Activated CD8-positive, alpha-beta memory T cell treated with anti-CD3 and anti-CD28 coated beads for 48 hours (primary cell): Measurements from ENCODE around the gene RFX5.
"Not testable (repeated sequence)": the region's sequence is repeated elsewhere in the genome, so short reads cannot be mapped to it uniquely, and the experiment has no call there.

Experiments used
- DNase-seq, 3 experiments: peaks; one replicate each; pipeline ENCODE4 v3.0.0-alpha.2; 2020; ENCODE audit warnings: low read depth in 2 of 3, low spot score in 2 of 3

RFX5 gene

DNA sequence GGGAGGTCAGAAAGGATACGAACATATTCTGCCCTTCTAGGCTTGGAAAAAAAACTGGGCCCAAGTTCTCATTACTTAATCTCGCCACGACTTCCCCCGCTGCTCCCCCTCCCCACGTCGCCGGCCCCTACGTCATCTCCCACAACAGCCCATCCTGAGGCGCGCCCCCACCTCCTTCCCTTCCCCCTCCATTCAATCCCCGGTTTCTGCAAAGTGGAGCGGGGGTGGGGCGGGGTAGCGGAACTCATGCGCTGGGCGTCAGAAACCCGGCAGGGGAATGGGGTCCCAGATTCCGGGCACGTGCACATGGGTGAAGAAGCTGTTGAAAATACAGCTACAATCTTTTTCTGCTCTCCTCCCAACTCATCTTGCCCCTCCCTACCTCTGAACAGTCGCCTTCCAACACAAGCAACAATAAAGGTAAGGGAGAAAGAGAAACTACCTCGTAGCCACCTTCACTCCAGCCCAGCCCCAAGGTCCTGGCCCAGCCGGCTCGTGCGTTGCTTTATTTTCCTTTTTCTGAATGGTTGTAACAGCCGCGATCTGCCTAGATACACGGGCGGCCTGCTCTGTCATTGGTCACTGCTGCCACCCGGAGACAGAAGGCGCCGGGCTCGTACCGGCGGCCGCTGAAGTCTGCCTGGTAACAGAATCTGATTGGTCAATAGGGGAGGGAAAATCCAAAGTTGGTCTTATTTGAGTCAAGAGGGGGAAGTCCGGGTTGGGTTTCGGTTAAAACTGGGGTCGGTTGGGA lies at the start of gene RFX5:
TSS of gene RFX5 (minus strand) at position 484 of the 754 bp plus-strand sequence. CDS start 932 bp downstream, outside the sequence.
- peak; percentile 60 to 86 (median 75) for DNase-seq

- not testable (repeated sequence) for DNase-seq
Measured at GRCh38 chr1:151396265-151396664, 49.2 kb upstream of the RFX5 start.

DNA sequence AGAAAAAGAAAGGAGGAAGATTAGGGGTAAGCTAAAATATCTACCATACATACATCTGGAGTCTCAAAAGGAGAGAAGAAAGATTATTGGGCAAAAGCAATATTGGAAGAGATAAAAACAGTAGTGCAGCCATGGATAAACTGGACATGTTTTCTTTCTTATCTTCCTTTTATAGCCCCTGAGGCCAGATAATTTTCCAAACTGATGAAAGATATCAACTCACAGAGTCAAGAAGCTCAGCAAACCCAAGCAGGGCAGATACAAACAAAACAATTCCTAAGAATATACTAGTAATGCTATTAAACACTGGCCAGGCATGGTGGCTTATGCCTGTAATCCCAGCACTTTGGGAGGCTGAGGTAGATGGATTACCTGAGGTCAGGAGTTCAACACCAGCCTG lies 46.5 kb upstream of the RFX5 start:
- no peak for DNase-seq

GRCh38 chr1:151391079-151391563 lies 44.1 kb upstream of the RFX5 start:
- no peak for DNase-seq

DNA sequence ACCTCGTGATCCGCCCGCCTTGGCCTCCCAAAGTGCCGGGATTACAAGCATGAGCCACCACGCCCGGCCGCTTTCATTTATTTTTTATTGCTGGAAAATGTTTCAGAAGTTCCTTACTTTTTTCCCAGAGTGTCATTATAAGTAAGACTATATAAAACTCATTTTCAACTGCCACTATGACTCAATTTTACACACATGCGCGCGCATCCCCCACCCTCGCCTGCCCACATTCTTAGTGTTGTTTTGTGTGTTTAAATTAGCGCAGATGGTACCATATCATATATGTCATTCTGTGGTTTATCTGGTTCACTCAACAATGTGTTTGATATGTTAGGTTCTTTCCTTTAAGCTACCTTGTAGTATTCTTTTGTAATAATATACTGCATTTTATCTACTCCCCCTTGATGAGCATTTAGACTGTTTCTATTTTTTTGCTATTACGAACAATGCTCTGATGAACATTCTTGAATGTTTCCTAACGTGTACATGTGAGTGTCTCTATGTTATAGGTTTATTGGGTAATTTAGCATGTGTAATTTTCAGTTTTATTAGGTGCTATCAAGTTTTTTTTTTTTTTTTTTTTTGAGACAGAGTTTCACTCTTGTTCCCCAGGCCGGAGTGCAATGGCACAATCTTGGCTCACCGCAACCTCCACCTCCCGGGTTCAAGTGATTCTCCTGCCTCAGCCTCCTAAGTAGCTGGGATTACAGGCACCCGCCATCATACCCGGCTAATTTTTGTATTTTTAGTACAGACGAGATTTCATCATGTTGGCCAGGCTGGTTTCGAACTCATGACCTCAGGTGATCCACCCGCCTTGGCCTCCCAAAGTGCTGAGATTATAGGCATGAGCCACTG lies 43.4 kb upstream of the RFX5 start:
- not testable (repeated sequence) for DNase-seq

- no peak for DNase-seq
Measured at GRCh38 chr1:151386002-151386401, 39.0 kb upstream of the RFX5 start.

- DNase-seq = no peak
Measured at GRCh38 chr1:151384584-151384983, 37.5 kb upstream of the RFX5 start.

GRCh38 chr1:151377150-151377884 lies 30.3 kb upstream of the RFX5 start:
- DNase-seq = no peak

DNA sequence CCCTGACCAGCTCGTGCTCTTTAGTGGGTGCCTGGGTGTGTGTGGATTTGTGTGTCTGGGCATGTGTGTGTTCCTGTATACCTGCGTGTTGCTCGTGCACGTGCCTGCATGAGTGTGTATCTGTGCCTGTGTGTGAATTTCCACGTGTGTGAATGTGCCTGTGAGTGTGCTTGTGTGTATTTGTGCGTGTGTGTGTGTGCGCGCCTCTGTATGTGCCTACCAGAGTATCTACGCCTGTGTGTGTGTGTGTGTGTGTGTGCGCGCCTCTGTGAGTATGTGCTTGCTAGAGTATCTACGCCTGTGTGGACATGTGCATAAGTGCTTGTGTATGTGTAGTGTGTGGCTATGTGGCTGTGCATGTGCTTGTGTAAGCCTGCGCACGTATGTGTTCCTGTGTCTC lies 26.1 kb upstream of the RFX5 start:
- no peak for DNase-seq

DNA sequence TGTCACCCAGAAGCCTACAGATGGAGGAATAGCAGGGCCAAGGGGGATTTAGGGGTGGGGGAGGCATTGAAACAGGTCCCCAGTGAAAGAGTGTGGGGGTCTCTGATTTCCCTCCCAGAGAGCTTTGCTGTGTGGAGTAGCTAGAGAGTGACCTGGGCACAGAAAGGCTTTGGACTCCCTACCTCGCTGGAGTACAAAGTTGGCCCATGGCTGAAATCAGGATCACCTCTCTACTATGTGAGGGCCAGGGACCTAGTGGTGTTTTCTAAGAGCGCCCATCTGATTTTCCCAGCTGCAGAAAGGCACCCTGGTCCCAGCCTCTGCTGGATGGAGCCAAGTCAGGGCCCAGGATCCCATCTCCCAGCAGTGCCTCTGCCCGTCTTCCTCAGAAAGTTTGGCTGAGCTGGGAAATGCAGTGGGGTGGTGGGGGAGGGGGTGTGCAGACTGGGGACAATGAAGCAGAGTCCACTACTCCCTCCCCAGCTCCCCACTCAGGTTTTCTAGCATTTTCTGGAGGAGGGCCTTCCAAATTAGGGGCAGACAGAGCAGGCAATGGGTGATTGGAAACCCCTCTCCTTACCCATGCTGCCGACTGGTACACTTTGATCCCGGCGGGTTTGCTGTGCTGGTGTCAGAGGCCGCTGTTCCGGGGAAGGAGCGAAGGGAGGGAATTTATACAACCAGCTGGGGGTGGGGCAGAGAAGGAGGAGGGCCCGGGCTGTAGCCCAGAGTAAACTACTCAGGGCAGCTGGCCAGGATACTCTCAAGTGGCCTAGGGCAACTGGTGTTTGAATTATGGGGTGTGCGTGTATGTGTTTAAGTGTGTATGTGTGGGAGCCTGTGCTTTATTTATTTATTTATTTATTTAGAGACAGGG lies 25.2 kb upstream of the RFX5 start, which contains the start of gene SELENBP1:
TSS of gene SELENBP1 (minus strand) at position 648 of the 877 bp plus-strand sequence. CDS start at position 584, 64 bp downstream.
- DNase-seq = no peak

DNA sequence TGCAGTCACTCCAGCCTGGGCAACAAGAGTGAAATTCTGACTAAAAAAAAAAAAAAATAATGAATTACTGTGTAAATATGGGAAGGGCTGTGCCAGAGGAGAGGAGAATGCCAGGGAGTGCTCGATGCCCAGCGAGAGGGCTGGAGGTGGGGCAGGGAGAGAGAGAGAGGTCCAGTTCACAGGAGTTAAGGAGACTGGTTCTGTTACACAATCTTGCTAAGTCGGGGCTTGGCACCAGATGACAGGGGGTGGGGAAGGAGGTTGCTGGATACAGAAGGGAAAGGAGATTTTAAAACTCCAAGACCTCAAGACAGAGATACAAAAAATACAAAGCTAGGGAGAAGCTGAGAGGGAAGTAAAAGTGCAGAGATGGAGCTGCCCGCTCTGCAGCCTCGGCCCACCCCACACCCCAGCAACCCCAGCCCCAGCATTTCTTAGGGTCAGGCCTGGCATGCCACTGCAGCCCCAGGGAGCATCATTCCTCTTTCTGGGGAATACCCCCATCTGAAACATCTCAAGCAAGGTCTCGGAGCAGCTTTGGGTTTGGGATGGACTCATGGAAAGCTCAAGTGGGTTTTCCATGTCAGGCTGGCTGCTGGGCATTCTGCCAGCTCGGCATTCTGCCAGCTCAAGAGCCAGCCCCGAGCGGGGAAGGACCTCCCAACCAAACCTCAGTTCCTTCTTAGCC lies 24.5 kb upstream of the RFX5 start:
- no peak for DNase-seq

GRCh38 chr1:151370211-151370911 lies 23.3 kb upstream of the RFX5 start:
- DNase-seq = no peak

DNA sequence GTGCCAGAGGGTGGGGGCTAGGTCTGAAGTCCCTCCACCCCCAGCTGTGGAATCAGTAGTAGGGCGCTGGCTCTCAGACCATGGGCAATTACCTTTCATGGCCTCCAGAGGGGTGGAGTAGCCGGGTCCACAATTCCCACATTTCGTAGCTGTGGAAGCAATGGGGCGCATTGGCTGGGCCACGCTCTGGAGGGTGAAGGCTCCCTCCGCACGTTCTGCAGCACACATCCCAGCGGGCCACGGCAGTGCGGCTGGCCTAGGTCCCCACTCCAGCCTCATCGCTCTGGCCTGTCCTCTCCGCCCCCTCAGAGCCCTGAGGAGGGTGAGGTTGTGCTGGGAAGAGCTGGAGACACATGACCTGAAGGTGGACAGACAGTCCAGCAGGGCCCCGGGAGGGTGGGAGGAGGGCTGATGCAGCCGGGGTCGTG lies 22.6 kb upstream of the RFX5 start:
- DNase-seq = no peak

DNA sequence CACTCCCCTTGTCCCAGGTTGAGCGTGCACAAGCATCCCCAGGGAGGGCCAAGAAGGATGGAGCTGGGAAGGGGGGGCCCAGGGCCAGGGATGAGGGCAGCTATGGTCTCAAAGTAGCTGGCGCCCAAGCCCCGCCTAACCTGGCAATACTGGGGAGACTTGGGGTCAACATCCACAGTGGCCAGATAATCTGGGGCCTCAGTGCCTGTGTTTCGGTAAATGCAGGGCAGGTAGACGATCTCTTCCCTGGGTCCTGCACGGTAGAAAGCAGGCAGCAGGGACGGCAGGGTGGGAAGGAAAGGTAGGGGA lies 22.2 kb upstream of the RFX5 start:
- no peak for DNase-seq

GRCh38 chr1:151368393-151369301 lies 21.6 kb upstream of the RFX5 start:
- DNase-seq = no peak

DNA sequence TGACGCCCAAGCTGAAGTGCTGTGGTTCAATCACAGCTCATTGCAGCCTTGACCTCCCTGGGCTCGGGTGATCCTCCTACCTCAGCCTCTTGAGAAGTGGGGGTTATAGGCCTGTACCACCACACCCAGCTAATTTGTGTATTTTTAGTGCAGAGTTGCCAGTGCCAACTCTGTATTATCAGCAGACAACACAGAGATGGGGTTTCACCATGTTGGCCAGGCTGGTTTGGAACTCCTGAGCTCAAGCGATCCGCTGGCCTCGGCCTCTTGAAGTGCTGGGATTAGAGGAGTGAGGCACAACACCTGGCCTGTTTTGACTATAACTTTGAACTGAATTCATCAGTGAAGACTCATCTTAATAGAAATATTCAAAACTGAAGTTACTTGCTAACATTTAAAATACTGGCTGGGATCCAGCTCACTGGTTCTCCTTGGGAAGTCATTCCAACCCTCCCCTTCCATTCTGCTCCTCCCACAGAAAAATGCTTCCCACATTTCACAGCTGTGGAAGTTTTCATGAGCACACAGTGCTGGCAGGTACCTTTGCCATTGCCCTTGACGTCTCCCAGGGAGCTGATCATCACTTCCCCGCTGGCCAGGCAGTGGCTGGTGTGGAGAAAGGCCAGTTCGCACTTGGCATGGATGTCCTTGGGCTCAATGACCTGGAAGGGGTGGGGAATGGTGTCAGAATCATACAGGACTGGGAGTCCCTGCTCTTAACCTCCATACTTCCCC lies 20.8 kb upstream of the RFX5 start:
- no peak for DNase-seq

- DNase-seq = no peak
Measured at GRCh38 chr1:151364996-151365395, 17.9 kb upstream of the RFX5 start.
